OCI-LY7 (cell line): Measurements from ENCODE around the gene ID2. TPM values are rescaled to one million over a fixed set of nuclear protein-coding genes. Genes with fewer than 3 reads are reported as not detected.

Experiments used
- Bru-seq: library from RNA; stranded (reverse); fragments of 400-500 nt; gene quantifications from one replicate; lab custom pipeline; 2021; lab: Mats Ljungman, UMichigan
- BruChase-seq, 2 experiments: library from RNA; stranded (reverse); fragments of 400-500 nt; gene quantifications; one replicate each; lab custom pipeline; 2021; lab: Mats Ljungman, UMichigan
- BruUV-seq: library from RNA; stranded (reverse); fragments of 400-500 nt; replicated peaks from 2 replicates; lab custom pipeline; 2021; lab: Mats Ljungman, UMichigan
- CTCF ChIA-PET: fragments of 300-600 bp; sonication (Branson Sonifier 250); formaldehyde crosslinking; loops from one replicate; lab custom pipeline; 2022; ENCODE audit warnings: antibody characterized with exemption; ENCODE audit not compliant: unreplicated experiment; lab: Charles Lee
- POLR2A ChIA-PET: fragments of 300-600 bp; sonication (Branson Sonifier 250); formaldehyde crosslinking; loops from one replicate; lab custom pipeline; 2022; ENCODE audit warnings: antibody characterized with exemption; lab: Charles Lee
- DNase-seq: peaks from one replicate; pipeline ENCODE4 v3.0.0-alpha.2; 2015; ENCODE audit warnings: low spot score
- H2AFZ ChIP-seq: fragments of 200-600 bp; sonication (generic), shearing (Covaris generic); 2 replicates; pipeline ENCODE4 v1.6.1; 2014; ENCODE audit warnings: mild to moderate bottlenecking, antibody characterized with exemption, low read length, moderate library complexity
- H3K27ac ChIP-seq: fragments of 200-600 bp; sonication (generic); 2 replicates; pipeline ENCODE4 v1.5.1; 2014; ENCODE audit warnings: mixed run types, low read depth, mild to moderate bottlenecking, moderate library complexity, low read length, inconsistent platforms; ENCODE audit not compliant: poor library complexity, severe bottlenecking
- H3K36me3 ChIP-seq: fragments of 200-600 bp; sonication (generic); 2 replicates; pipeline ENCODE4 v1.6.1; 2014; ENCODE audit warnings: mild to moderate bottlenecking, antibody characterized with exemption, low read length, moderate library complexity, mixed read lengths; ENCODE audit not compliant: insufficient read depth
- H3K4me1 ChIP-seq: fragments of 200-600 bp; sonication (generic); 2 replicates; pipeline ENCODE4 v1.5.1; 2014; ENCODE audit warnings: mild to moderate bottlenecking, low read length; ENCODE audit not compliant: insufficient read depth, poor library complexity, severe bottlenecking
- H3K4me2 ChIP-seq: fragments of 200-600 bp; sonication (generic); 2 replicates; pipeline ENCODE4 v1.6.1; 2014; ENCODE audit warnings: mild to moderate bottlenecking, low read length
- H3K4me3 ChIP-seq: fragments of 200-600 bp; sonication (generic); 2 replicates; pipeline ENCODE4 v1.5.1; 2014; ENCODE audit warnings: mild to moderate bottlenecking, low read depth, low read length; ENCODE audit not compliant: poor library complexity, severe bottlenecking
- H3K79me2 ChIP-seq: fragments of 200-600 bp; sonication (generic); 2 replicates; pipeline ENCODE4 v1.6.1; 2016; ENCODE audit warnings: low read depth, mild to moderate bottlenecking, low read length, moderate library complexity, mixed read lengths; ENCODE audit not compliant: insufficient read depth
- H3K9me2 ChIP-seq: fragments of 200-600 bp; sonication (generic); 2 replicates; pipeline ENCODE4 v1.6.1; 2016; ENCODE audit warnings: mild to moderate bottlenecking, low read length, mixed read lengths; ENCODE audit not compliant: insufficient read depth
- H3K9me3 ChIP-seq: fragments of 200-600 bp; sonication (generic); 2 replicates; pipeline ENCODE4 v1.6.1; 2014; ENCODE audit warnings: mild to moderate bottlenecking, mixed run types, low read length, mixed read lengths
- H4K20me1 ChIP-seq: fragments of 200-600 bp; sonication (generic); 2 replicates; pipeline ENCODE4 v1.6.1; 2014; ENCODE audit warnings: mild to moderate bottlenecking, antibody characterized with exemption, low read length, moderate library complexity, mixed read lengths; ENCODE audit not compliant: insufficient read depth
- EZH2phosphoT487 ChIP-seq: fragments of 200-600 bp; sonication (generic); IDR thresholded peaks from 2 replicates; pipeline ENCODE4 v1.6.1; 2018; ENCODE audit warnings: low read depth, borderline replicate concordance, mild to moderate bottlenecking, mixed run types, antibody characterized with exemption, low read length, moderate library complexity, mixed read lengths
- intact Hi-C: fragments of 100-400 bp; cut with micrococcal nuclease; formaldehyde crosslinking; loops from one replicate; pipeline ENCODE4 v1.10.0; 2022; ENCODE audit not compliant: unreplicated experiment
- long read RNA-seq: library from polyadenylated mRNA; stranded (forward); transcript quantifications from one replicate; pipeline ENCODE4 v2.0.0, GENCODE V29; 2022
- total RNA-seq, 2 experiments: library from RNA; depleted of rRNA in 1 of 2; stranded (reverse); fragments of >200 nt in 1 of 2; shearing (Covaris generic) in 1 of 2; gene quantifications; 2 replicates each; pipeline ENCODE4 v1.2.3, GENCODE V29; 2014 to 2022
- TF ChIP-seq, protein P1 (sequence below): fragments of 200-600 bp; sonication (generic); conservative IDR thresholded peaks from 2 replicates; pipeline ENCODE4 v1.5.1; 2014; ENCODE audit warnings: mild to moderate bottlenecking, antibody characterized with exemption, low read length, moderate library complexity, mixed read lengths

The ID2 gene, protein sequence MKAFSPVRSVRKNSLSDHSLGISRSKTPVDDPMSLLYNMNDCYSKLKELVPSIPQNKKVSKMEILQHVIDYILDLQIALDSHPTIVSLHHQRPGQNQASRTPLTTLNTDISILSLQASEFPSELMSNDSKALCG
- total RNA-seq (2014; rRNA removed; shearing (Covaris generic)) (439 and 498 TPM in 2 replicates), total RNA-seq (2022) (69.8 and 79.3 TPM in 2 replicates), Bru-seq, nascent RNA (percentile 96 among the genes with signal in this experiment), BruChase-seq, experiment 1, labeled RNA remaining after a 6-hour chase (percentile 59 among the genes with signal in this experiment), BruChase-seq, experiment 2, labeled RNA remaining after a 2-hour chase (percentile 74 among the genes with signal in this experiment)
- long read RNA-seq, transcript ID2-203 (3 exons, 1,362 nt): major isoform, 20 of 24 reads
- long read RNA-seq, partial matches to known transcripts: 0 of 24 reads
- long read RNA-seq, other reads (novel, unspliced or antisense): 4 of 24 reads

DNA sequence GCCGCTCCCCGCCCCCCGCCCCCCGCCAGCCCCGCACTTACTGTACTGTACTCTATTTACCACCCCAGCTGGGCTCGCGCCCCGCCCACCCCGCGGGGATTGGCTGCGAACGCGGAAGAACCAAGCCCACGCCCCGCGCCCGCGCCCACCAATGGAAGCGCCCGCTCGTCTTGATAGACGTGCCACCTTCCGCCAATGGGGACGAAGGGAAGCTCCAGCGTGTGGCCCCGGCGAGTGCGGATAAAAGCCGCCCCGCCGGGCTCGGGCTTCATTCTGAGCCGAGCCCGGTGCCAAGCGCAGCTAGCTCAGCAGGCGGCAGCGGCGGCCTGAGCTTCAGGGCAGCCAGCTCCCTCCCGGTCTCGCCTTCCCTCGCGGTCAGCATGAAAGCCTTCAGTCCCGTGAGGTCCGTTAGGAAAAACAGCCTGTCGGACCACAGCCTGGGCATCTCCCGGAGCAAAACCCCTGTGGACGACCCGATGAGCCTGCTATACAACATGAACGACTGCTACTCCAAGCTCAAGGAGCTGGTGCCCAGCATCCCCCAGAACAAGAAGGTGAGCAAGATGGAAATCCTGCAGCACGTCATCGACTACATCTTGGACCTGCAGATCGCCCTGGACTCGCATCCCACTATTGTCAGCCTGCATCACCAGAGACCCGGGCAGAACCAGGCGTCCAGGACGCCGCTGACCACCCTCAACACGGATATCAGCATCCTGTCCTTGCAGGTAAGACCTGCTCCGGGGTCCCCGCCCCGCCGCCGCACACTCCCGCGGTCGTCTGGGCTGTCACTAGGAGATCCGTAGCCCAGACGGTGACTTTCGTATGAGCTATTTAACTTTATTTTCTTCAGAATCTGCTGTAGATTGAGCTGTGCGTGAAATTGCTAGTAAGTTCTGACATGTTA, at the start of gene ID2:
ID2 (plus strand) TSS at position 271 of the 907 bp plus-strand sequence; CDS start at position 381, 110 bp downstream.
- peak within 1 kb of the TSS; percentile 94 for H3K4me2 ChIP-seq
- H3K4me1 ChIP-seq: peaks cover 39% of the 10 kb centered on the region
- ChIA-PET CTCF (interaction anchor here (0.6 to 2.4 kb wide), 5 partner anchors 101 to 206 kb away, joined by 3 to 12 read pairs (median 3); no protein-coding TSS in a partner anchor), POLR2A (interaction anchor here (0.5 to 5.2 kb wide), 53 partner anchors 8 to 1371 kb away, joined by 3 to 112 read pairs (median 6); no protein-coding TSS in a partner anchor)
- peak within 1 kb of the TSS; percentile 97 for H3K4me3 ChIP-seq
- peaks cover 29% of the 10 kb centered on the region for H3K36me3 ChIP-seq
- TF ChIP-seq, protein P1, sequence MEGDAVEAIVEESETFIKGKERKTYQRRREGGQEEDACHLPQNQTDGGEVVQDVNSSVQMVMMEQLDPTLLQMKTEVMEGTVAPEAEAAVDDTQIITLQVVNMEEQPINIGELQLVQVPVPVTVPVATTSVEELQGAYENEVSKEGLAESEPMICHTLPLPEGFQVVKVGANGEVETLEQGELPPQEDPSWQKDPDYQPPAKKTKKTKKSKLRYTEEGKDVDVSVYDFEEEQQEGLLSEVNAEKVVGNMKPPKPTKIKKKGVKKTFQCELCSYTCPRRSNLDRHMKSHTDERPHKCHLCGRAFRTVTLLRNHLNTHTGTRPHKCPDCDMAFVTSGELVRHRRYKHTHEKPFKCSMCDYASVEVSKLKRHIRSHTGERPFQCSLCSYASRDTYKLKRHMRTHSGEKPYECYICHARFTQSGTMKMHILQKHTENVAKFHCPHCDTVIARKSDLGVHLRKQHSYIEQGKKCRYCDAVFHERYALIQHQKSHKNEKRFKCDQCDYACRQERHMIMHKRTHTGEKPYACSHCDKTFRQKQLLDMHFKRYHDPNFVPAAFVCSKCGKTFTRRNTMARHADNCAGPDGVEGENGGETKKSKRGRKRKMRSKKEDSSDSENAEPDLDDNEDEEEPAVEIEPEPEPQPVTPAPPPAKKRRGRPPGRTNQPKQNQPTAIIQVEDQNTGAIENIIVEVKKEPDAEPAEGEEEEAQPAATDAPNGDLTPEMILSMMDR: no peak
- no peak for TF ChIP-seq EZH2phosphoT487
- peak; percentile 100 for DNase-seq
- intact Hi-C loops: loop anchor here (1.0 to 10.0 kb wide), 8 partner anchors 51 to 1047 kb away; no protein-coding TSS in a partner anchor
- peak within 1 kb of the TSS; percentile 91 for H3K27ac ChIP-seq
- H4K20me1 ChIP-seq: peaks cover 17% of the 10 kb centered on the region
- H3K9me3 ChIP-seq: no peaks in the 10 kb centered on the region
- no TSS peak for BruUV-seq
- no peaks in the 10 kb centered on the region for H3K9me2 ChIP-seq
- no peak within 1 kb of the TSS; the same call in 1 of the 2 replicates for H2AFZ ChIP-seq
- H3K79me2 ChIP-seq: peaks cover 40% of the 10 kb centered on the region

DNA sequence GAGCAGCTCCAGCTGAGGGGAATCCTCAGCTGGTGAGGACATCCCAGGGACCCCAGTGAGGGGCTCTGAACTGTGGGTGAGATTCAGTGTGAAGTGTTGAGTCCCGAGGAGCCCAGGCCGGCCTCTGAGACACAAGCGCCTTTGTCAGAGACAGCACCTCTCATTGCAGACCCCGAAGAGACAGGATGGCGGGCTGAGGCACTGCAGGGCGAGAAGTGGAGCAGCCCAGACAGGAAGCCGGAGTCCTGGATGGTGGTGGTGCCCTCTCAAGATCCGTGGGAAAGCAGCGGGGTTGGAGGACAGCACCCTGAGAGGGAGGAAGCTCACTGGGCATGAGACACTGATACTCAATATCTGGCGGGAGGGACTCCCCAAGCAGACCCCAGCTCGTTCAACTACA, 49.1 kb upstream of the ID2 start:
- Histone ChIP-seq H3K9me3 (no peaks in the 10 kb centered on the region), H3K4me1 (peaks cover 58% of the 10 kb centered on the region), H3K9me2 (no peaks in the 10 kb centered on the region), H3K4me3 (no peak overlapping the region), H4K20me1 (no peaks in the 10 kb centered on the region), H3K4me2 (0 out of 2 replicates have a peak overlapping the region, but pooled peaks have one; percentile 93), H3K27ac (peak overlapping the region; percentile 89), H3K79me2 (peaks cover 16% of the 10 kb centered on the region; the same call in 1 of the 2 replicates), H2AFZ (no peak overlapping the region), H3K36me3 (no peaks in the 10 kb centered on the region)
- ChIA-PET POLR2A (interaction anchor here (1.2 to 3.1 kb wide), 4 partner anchors 49 to 107 kb away, joined by 3 to 29 read pairs (median 7); partner anchors contain the start of gene ID2), CTCF (no interaction called here)
- intact Hi-C loops: no loop called here
- BruUV-seq: no TSS peak
- no peak for DNase-seq
- TF ChIP-seq, protein P1: no peak
